Heart left ventricle (tissue), 13 donors: ENCODE measurements around the gene NFKBIE.

Experiments
- CTCF ChIP-seq, 12 donors: fragments of 200-600 bp; sonication (generic) in 4 of 12; IDR thresholded peaks; one replicate each; pipeline versions ENCODE4 v1.5.0 to v1.8.0; 2018 to 2022; ENCODE audit warnings: antibody characterized with exemption in 12 of 12, mild to moderate bottlenecking in 5 of 12
- POLR2A ChIP-seq, 2 donors: fragments of 450-650 bp; IDR thresholded peaks; one replicate each; pipeline ENCODE4 v1.6.1; 2017; ENCODE audit warnings: antibody characterized with exemption in 2 of 2, mild to moderate bottlenecking in 2 of 2, moderate library complexity in 2 of 2
- donor health status: ischemic (EF 13 %, LVEDD 7.1; RV severe dilation, severe dysfunction).
- donor health status: DM: no; HTN: yes; CAD: no.
- donor health status: DM: no; HTN: no; CAD: no.
- donor health status: ischemic (EF 25% LVEDD 6.9; RV normal size, moderate dysfunction).
- donor health status: ischemic (EF 25% LVEDD 5.7; RV mildly dilated, moderate dysfunction).
- donor health status: ischemic (EF 35%, LVEDD 5.7; RV mildly dilated, moderate dysfunction).
- donor health status: nonischemic (EF 11% LVEDD 7.7; RV severe dilation, severe dysfunction).
- donor health status: DM: yes; HTN: yes; CAD: no.
- donor health status: PGD.
- donor health status: ischemic (EF 29% LVEDD 5.4; RV normal size, mild dysfunction).
- donor health status: nonischemic (EF 23%, LVEDD 6.1; RV moderate dilation, normal function).

GRCh38 chr6:44220913-44221290 is 44.4 kb downstream of the NFKBIE start:
- no peak for TF ChIP-seq CTCF (IDR thresholded peaks at IDR 0.05)
- TF ChIP-seq POLR2A (IDR thresholded peaks at IDR 0.05) = no peak
